B cell (primary cell): ENCODE data around the gene ZNF789. TPM values are rescaled to one million over a fixed set of nuclear protein-coding genes. Genes with fewer than 3 reads are reported as not detected.

Experiments used
- polyA plus RNA-seq: library from polyadenylated mRNA; depleted of rRNA; stranded (reverse); fragments of >200 nt; gene quantifications from 2 replicates; pipeline ENCODE4 v1.2.3, GENCODE V29; 2012
- total RNA-seq, 2 donors: library from RNA; stranded (reverse); fragments of 120-200 nt in 1 of 2; gene quantifications; 1 replicate in 1 of 2; 2 replicates in 1 of 2; pipeline versions ENCODE4 v1.2.3 to v1.2.4, GENCODE V29; 2013 to 2022

ZNF789 gene
- total and polyA plus RNA-seq, 2 donors (not counting 1 experiment from before 2014, with no cell fraction given) = 16.4 to 36.7 TPM

Other genes starting within 250 kb of the ZNF789 start
- gene MYH16, start 200.1 kb upstream of the ZNF789 start, total RNA-seq = not detected in 2 replicates
- not detected in 2 replicates for gene MYH16, start 200.1 kb upstream of the ZNF789 start, polyA plus RNA-seq
- 41.7 and 47.8 TPM in 2 replicates for gene ARPC1A, start 147.0 kb upstream of the ZNF789 start, total RNA-seq
- 35.0 and 45.5 TPM in 2 replicates for gene ARPC1A, start 147.0 kb upstream of the ZNF789 start, polyA plus RNA-seq
- 142 and 164 TPM in 2 replicates for gene ARPC1B, start 98.2 kb upstream of the ZNF789 start, total RNA-seq
- 520 and 563 TPM in 2 replicates for gene ARPC1B, start 98.2 kb upstream of the ZNF789 start, polyA plus RNA-seq
- 60.4 and 61.7 TPM in 2 replicates for gene PDAP1, start 64.3 kb upstream of the ZNF789 start, total RNA-seq
- 19.2 and 51.5 TPM in 2 replicates for gene PDAP1, start 64.3 kb upstream of the ZNF789 start, polyA plus RNA-seq
- gene BUD31, start 63.9 kb upstream of the ZNF789 start, total RNA-seq = 53.9 and 57.8 TPM in 2 replicates
- 69.4 and 118 TPM in 2 replicates for gene BUD31, start 63.9 kb upstream of the ZNF789 start, polyA plus RNA-seq
- 10.2 and 14.8 TPM in 2 replicates for gene PTCD1, start 34.1 kb upstream of the ZNF789 start, total RNA-seq
- 8.5 and 9.7 TPM in 2 replicates for gene PTCD1, start 34.1 kb upstream of the ZNF789 start, polyA plus RNA-seq
- gene CPSF4, start 33.9 kb upstream of the ZNF789 start, total RNA-seq = 60.0 and 63.2 TPM in 2 replicates
- gene CPSF4, start 33.9 kb upstream of the ZNF789 start, polyA plus RNA-seq = 52.9 and 68.9 TPM in 2 replicates
- gene ATP5MF, start 6.7 kb upstream of the ZNF789 start, total RNA-seq = 108 and 135 TPM in 2 replicates
- 835 and 963 TPM in 2 replicates for gene ATP5MF, start 6.7 kb upstream of the ZNF789 start, polyA plus RNA-seq
- 80.7 and 86.2 TPM in 2 replicates for gene ZNF394, start 27.4 kb downstream of the ZNF789 start, total RNA-seq
- gene ZNF394, start 27.4 kb downstream of the ZNF789 start, polyA plus RNA-seq = 50.5 and 96.5 TPM in 2 replicates
- gene ZKSCAN5, start 31.8 kb downstream of the ZNF789 start, total RNA-seq = 10.9 and 11.7 TPM in 2 replicates
- 3.1 and 3.3 TPM in 2 replicates for gene ZKSCAN5, start 31.8 kb downstream of the ZNF789 start, polyA plus RNA-seq
- gene FAM200A, start 79.2 kb downstream of the ZNF789 start, total RNA-seq = 11.9 and 12.8 TPM in 2 replicates
- 1.6 and 2.1 TPM in 2 replicates for gene FAM200A, start 79.2 kb downstream of the ZNF789 start, polyA plus RNA-seq
- 150 and 154 TPM in 2 replicates for gene ZNF655, start 85.8 kb downstream of the ZNF789 start, total RNA-seq
- gene ZNF655, start 85.8 kb downstream of the ZNF789 start, polyA plus RNA-seq = 125 and 178 TPM in 2 replicates
- 0.86 and 1.6 TPM in 2 replicates for gene TMEM225B, start 125.4 kb downstream of the ZNF789 start, total RNA-seq
- gene TMEM225B, start 125.4 kb downstream of the ZNF789 start, polyA plus RNA-seq = 0.61 and 0.95 TPM in 2 replicates
- gene ZSCAN25, start 144.1 kb downstream of the ZNF789 start, total RNA-seq = 37.1 and 39.5 TPM in 2 replicates
- 11.8 and 14.7 TPM in 2 replicates for gene ZSCAN25, start 144.1 kb downstream of the ZNF789 start, polyA plus RNA-seq
- gene CYP3A5, start 207.1 kb downstream of the ZNF789 start, total RNA-seq = not detected in 2 replicates
- not detected in 2 replicates for gene CYP3A5, start 207.1 kb downstream of the ZNF789 start, polyA plus RNA-seq